ENCODE measurements around the gene NR1I3. TPM values are rescaled to one million over a fixed set of nuclear protein-coding genes. Genes with fewer than 3 reads are reported as not detected.

The NR1I3 gene
- total and polyA plus RNA-seq, 2 of the 13 experiments (the other 11 are each of a cell fraction or from before 2014, with no cell fraction given): 0.62 to 0.95 TPM

DNA sequence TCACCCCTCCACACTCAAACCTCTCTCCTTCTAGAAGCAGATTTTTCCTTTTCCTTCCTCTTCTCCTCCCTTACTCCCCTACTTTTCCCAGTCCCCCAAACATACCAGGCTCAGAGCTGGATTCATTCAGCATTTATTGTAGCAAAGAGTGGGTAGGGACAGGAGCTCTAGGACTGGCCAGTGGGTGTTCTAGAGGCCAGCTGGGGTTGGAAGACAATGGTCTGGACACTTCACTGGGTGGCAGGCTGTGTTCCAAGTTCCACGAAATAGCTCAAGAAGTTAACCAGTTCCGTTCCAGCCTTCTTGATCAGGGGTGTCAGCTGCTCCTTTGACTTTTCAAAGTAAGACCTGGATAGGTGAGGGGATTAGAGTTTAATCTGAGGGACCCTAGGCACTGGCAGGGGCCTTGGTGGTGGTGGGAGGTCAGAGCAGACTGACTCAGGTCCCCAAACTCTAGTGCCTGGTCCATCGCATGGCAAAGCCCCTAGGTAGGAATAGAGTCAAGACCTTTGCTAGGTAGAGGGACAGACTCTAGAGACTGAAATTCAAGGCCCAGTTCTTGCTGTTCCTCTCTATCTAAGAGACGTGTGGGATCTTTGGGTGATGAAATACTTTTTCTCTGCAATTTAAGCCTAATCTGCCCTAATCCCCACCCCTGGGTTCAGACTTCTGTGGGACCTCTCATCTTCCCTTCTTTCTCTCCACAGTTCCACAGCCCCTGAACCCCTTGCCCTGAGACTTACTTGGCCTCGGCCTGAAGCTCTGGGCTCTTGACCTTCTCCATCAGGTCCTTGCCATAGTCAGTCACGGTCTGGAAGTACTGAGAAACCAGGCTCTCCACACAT lies 15.6 kb downstream of the NR1I3 start (continued):
- TF ChIP-seq, protein P1, sequence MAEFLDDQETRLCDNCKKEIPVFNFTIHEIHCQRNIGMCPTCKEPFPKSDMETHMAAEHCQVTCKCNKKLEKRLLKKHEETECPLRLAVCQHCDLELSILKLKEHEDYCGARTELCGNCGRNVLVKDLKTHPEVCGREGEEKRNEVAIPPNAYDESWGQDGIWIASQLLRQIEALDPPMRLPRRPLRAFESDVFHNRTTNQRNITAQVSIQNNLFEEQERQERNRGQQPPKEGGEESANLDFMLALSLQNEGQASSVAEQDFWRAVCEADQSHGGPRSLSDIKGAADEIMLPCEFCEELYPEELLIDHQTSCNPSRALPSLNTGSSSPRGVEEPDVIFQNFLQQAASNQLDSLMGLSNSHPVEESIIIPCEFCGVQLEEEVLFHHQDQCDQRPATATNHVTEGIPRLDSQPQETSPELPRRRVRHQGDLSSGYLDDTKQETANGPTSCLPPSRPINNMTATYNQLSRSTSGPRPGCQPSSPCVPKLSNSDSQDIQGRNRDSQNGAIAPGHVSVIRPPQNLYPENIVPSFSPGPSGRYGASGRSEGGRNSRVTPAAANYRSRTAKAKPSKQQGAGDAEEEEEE (CRISPR knock-in tag; IDR thresholded peaks at IDR 0.05; ENCODE audit: borderline replicate concordance): no peak
- 0 out of 2 replicates have a peak, but pooled peaks have one; percentile 51 for TF ChIP-seq ZNF564 (CRISPR knock-in tag; IDR thresholded peaks at IDR 0.05)
- 0 out of 2 replicates have a peak, but pooled peaks have one; percentile 47 for TF ChIP-seq KMT2B (CRISPR knock-in tag; IDR thresholded peaks at IDR 0.05)
- no peak for TF ChIP-seq ZNF629 (CRISPR knock-in tag; conservative IDR thresholded peaks at IDR 0.05)
- 0 out of 2 replicates have a peak, but pooled peaks have one; percentile 38 for TF ChIP-seq ZNF333 (CRISPR knock-in tag; IDR thresholded peaks at IDR 0.05; ENCODE audit: borderline replicate concordance)
- TF ChIP-seq HOXA3 (CRISPR knock-in tag; IDR thresholded peaks at IDR 0.05): peak; percentile 5; the same call in 1 of the 2 replicates
- no peak for TF ChIP-seq TRIM24 (CRISPR knock-in tag; IDR thresholded peaks at IDR 0.05)
- TF ChIP-seq KLF16 (CRISPR knock-in tag; IDR thresholded peaks at IDR 0.05): 0 out of 4 replicates have a peak, but pooled peaks of 1 of the 2 experiments have one; percentile 13
- TF ChIP-seq ZNF382 (CRISPR knock-in tag; IDR thresholded peaks at IDR 0.05; ENCODE audit: borderline replicate concordance): no peak
- no peak for TF ChIP-seq JDP2 (CRISPR knock-in tag; IDR thresholded peaks at IDR 0.05; ENCODE audit: borderline replicate concordance)
- TF ChIP-seq, protein P2, sequence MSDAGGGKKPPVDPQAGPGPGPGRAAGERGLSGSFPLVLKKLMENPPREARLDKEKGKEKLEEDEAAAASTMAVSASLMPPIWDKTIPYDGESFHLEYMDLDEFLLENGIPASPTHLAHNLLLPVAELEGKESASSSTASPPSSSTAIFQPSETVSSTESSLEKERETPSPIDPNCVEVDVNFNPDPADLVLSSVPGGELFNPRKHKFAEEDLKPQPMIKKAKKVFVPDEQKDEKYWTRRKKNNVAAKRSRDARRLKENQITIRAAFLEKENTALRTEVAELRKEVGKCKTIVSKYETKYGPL (CRISPR knock-in tag; IDR thresholded peaks at IDR 0.05): no peak
- TF ChIP-seq, protein P3, sequence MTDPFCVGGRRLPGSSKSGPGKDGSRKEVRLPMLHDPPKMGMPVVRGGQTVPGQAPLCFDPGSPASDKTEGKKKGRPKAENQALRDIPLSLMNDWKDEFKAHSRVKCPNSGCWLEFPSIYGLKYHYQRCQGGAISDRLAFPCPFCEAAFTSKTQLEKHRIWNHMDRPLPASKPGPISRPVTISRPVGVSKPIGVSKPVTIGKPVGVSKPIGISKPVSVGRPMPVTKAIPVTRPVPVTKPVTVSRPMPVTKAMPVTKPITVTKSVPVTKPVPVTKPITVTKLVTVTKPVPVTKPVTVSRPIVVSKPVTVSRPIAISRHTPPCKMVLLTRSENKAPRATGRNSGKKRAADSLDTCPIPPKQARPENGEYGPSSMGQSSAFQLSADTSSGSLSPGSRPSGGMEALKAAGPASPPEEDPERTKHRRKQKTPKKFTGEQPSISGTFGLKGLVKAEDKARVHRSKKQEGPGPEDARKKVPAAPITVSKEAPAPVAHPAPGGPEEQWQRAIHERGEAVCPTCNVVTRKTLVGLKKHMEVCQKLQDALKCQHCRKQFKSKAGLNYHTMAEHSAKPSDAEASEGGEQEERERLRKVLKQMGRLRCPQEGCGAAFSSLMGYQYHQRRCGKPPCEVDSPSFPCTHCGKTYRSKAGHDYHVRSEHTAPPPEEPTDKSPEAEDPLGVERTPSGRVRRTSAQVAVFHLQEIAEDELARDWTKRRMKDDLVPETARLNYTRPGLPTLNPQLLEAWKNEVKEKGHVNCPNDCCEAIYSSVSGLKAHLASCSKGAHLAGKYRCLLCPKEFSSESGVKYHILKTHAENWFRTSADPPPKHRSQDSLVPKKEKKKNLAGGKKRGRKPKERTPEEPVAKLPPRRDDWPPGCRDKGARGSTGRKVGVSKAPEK (CRISPR knock-in tag; IDR thresholded peaks at IDR 0.05; ENCODE audit: borderline replicate concordance): 0 out of 2 replicates have a peak, but pooled peaks have one; percentile 46
- TF ChIP-seq ZNF430 (CRISPR knock-in tag; IDR thresholded peaks at IDR 0.05): no peak
- no peak for TF ChIP-seq HNF4A (CRISPR knock-in tag; IDR thresholded peaks at IDR 0.05)
- TF ChIP-seq RBFOX2 (IDR thresholded peaks at IDR 0.05; ENCODE audit: low read depth, low read length): peak; percentile 31
- TF ChIP-seq ZFY (CRISPR knock-in tag; IDR thresholded peaks at IDR 0.05): no peak; the same call in 1 of the 2 replicates
- peak; percentile 85; the same call in 1 of the 2 replicates for TF ChIP-seq FLYWCH1 (CRISPR knock-in tag; IDR thresholded peaks at IDR 0.05)
- TF ChIP-seq, protein P4, sequence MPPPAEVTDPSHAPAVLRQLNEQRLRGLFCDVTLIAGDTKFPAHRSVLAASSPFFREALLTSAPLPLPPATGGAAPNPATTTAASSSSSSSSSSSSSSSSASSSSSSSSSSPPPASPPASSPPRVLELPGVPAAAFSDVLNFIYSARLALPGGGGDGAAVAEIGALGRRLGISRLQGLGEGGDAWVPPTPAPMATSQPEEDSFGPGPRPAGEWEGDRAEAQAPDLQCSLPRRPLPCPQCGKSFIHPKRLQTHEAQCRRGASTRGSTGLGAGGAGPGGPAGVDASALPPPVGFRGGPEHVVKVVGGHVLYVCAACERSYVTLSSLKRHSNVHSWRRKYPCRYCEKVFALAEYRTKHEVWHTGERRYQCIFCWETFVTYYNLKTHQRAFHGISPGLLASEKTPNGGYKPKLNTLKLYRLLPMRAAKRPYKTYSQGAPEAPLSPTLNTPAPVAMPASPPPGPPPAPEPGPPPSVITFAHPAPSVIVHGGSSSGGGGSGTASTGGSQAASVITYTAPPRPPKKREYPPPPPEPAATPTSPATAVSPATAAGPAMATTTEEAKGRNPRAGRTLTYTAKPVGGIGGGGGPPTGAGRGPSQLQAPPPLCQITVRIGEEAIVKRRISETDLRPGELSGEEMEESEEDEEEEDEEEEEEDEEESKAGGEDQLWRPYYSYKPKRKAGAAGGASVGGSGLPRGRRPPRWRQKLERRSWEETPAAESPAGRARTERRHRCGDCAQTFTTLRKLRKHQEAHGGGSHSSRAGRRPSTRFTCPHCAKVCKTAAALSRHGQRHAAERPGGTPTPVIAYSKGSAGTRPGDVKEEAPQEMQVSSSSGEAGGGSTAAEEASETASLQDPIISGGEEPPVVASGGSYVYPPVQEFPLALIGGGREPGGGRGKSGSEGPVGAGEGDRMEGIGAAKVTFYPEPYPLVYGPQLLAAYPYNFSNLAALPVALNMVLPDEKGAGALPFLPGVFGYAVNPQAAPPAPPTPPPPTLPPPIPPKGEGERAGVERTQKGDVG (CRISPR knock-in tag; IDR thresholded peaks at IDR 0.05; ENCODE audit: borderline replicate concordance): no peak
